Fibroblast of mammary gland (primary cell): ENCODE measurements around the gene TMEM253.

Source experiments
- DNase-seq: peaks from one replicate; pipeline ENCODE4 v3.0.0-alpha.2; 2010; ENCODE audit warnings: low read depth
- H3K4me3 ChIP-seq: 2 replicates; pipeline ENCODE4 v1.5.1; 2011; ENCODE audit warnings: low read depth, mild to moderate bottlenecking, low read length, moderate library complexity; ENCODE audit not compliant: control insufficient read depth
- TF ChIP-seq, protein P1 (sequence below): conservative IDR thresholded peaks from 2 replicates; pipeline ENCODE4 v1.5.1; 2011; ENCODE audit warnings: low read depth, low read length, inconsistent platforms; ENCODE audit not compliant: control insufficient read depth, insufficient read depth

TMEM253 gene

DNA sequence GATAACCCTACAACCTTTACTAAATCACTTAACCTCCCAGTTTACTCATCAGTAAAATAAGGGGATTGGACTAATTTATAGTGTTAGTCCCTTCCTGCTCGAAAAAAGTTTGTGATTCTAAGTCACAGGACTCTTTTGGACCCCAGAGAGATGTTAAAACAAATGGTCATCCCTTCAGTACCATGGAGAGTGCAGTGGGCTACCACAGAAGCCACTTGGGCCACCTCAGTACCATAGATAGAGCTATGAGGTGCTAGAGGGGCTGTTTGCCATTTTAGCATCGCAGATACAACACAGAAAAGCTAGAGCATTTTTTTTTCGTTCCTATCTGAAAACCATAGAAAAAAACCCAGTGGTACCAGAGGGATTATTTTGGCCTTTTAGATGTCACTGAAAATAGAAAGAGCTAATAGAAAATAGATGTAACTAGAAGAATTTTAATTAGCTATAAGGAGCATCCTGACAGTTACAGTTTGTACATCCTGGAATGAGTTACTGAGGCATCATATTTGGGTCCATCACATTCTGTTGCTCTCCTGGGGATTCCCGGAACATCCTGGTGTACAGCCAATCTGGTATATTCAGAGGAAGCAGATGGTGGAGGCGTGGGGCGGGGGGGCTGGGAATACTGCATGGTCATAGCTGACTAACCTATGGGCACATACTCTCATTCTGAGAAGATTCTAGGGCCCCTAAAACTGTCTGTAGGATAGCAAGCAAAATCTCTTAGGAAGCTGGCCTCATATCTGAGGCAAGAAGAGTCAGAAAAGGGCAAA, 5.2 kb upstream of the TMEM253 start:
- H3K4me3 ChIP-seq: no peak overlapping the region
- DNase-seq: peak; percentile 85
- TF ChIP-seq, protein P1, sequence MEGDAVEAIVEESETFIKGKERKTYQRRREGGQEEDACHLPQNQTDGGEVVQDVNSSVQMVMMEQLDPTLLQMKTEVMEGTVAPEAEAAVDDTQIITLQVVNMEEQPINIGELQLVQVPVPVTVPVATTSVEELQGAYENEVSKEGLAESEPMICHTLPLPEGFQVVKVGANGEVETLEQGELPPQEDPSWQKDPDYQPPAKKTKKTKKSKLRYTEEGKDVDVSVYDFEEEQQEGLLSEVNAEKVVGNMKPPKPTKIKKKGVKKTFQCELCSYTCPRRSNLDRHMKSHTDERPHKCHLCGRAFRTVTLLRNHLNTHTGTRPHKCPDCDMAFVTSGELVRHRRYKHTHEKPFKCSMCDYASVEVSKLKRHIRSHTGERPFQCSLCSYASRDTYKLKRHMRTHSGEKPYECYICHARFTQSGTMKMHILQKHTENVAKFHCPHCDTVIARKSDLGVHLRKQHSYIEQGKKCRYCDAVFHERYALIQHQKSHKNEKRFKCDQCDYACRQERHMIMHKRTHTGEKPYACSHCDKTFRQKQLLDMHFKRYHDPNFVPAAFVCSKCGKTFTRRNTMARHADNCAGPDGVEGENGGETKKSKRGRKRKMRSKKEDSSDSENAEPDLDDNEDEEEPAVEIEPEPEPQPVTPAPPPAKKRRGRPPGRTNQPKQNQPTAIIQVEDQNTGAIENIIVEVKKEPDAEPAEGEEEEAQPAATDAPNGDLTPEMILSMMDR: no peak

DNA sequence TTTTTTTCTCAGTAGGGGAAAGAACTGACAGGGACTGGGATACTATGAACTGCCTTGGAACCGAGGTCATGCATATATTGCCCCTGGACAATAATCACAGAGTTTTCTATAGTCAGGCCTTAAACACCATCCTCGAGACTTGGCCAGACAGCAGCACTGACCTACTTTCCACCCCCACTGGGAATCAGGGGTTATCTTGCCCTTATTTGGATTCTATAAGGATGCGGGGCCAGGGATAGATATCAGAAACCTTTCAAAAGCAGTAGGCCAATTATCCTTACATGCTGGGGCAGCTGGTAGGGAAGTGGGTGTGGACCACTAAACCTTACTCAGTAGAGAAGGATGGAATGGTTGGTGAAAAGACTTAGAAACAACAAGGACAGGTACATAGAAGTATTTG, 4.4 kb upstream of the TMEM253 start:
- TF ChIP-seq, protein P1: no peak
- no peak for DNase-seq
- no peak overlapping the region for H3K4me3 ChIP-seq

DNA sequence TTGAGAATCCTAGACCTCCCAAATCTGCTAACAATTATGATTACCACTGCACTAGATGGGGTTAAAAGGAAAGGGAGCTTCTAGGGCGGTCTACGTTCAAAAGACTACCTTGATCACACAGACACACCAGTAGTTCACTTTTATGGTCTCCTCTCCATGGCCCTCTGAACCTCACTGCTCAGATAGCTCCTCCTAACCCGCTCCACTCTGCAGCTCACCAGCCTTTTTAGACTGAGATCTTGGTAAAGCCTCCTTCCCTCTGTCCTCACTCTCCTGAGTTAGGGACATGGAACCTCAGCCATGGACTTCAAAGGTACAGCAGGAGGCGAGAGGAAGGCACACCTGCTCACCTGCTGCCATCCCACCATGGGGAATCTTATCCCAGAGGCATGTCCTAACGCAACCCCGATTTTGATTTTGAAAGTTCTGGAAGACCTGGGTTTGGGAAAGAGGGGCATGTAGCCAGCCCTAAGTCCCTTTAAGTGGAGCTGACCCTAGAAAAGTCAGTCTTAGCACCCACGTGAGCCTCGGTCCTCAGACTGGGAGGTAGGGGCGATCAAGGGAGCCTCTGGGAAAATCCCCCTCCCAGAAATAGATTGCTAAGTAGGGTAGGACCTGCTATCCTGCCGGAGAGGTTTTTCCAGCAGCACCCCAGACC, 3.8 kb upstream of the TMEM253 start:
- TF ChIP-seq, protein P1: no peak
- H3K4me3 ChIP-seq: peak overlapping the region; percentile 30
- no peak for DNase-seq

DNA sequence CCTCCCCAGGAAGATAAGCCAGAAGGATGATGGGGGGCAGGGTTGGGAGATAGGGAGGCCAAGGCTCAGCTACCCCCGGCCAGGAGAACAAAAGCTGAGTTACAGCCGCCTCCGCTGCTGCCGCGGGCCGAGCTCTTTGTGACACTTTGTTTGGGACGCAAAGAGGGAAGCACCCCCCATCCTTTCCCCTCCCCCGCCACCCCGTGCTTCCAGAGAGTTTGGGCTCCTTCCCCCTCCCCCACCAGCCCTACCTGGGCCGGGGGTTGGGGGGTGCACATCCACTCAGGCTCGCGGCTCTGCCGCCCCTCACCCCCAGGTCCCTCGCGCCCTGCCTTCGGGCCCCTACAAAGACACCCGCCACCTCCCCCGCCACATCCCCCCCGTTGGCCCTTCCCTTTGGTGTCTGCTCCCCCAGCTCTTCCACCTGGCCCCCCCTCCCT, 3.2 kb upstream of the TMEM253 start:
- TF ChIP-seq, protein P1: no peak
- H3K4me3 ChIP-seq: peak overlapping the region; percentile 30
- DNase-seq: no peak

DNA sequence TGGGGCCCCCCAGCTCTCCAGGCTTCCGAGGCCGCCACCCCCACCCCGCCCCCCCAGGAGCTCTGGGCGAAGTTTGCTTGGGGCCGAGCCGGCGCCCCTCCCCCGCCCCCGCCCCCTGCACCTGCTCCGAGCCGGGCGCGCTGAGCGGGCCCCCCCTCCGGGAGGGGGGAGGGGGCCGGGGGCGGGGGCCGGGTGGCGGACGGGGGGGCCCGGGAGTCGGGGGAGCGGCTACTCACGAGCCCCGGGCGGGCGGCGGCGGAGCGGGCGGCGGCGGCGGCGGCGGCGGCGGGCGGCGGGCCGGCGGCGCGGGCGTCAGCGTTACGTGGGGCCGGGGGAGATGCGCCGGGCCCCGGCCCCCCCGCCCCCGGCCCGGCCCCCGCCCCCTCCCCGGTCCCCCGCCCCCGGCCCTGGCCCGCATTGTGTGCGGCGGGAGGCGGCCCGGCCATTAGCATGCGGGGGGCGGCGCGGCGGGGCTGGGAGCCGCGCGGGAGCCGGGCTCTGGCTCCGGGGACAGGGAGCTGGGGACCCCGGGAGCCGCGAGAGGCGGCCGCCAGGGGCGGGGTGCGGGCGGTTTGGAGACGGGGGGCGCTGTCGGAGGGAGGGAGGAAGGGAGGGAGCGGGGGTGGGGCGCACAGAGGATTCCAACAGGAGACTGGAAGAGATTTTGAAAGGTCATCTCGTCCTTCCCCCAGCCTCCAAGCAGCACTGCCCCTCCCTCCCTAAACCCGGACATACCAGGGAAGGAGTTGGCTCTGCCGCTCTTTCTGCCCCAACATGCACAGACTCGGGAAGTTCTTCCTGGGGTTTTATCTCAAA, 2.6 kb upstream of the TMEM253 start, which contains the start of gene ZNF219:
Gene ZNF219, minus strand, starts transcription at position 580 of the 816 bp plus-strand sequence. CDS start 5,064 bp downstream, outside the sequence.
- H3K4me3 ChIP-seq: peak within 1 kb of the TSS; percentile 74
- TF ChIP-seq, protein P1: no peak
- peak; percentile 54 for DNase-seq

DNA sequence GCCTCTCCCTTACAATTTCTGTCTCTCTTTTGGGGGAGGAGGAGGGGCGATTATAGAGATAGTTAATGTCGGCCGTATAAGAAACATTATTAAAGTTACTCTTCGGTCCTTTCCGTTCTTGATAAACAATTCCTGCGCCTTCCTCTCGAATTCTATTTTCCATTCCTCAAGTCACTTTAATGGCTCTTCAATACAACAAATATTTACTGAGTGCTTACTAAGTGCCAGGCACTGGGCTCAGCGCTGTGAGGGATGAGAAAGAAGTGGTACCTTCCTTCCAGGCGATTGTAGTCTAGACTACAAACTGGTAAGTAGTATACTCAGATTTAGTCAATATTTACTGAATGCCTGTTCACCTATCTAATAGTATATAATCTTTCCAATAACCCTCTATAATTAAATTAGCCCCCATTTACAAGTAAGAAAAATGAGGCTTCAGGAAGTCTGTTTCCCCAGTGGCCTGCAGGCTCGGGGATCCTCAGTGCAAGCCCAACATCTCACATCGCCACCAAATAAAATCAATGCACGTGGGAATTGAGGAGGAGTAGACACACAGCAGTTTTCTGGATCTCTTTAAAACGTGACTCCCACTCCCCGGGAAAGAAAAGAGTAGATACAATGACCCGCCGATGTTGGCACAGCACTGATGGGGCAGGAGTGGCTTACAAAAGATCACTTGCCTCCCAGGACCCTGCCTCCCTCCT, 1.8 kb upstream of the TMEM253 start:
- peak overlapping the region; percentile 74 for H3K4me3 ChIP-seq
- TF ChIP-seq, protein P1: no peak
- DNase-seq: no peak
